DOHH2 (cell line): Measurements from ENCODE around the gene SLC4A1AP.

Source experiments
- CTCF ChIP-seq: fragments of 200-600 bp; sonication (generic); IDR thresholded peaks from one replicate; pipeline ENCODE4 v1.5.1; 2014; ENCODE audit warnings: antibody characterized with exemption, mild to moderate bottlenecking, low read depth, low read length; ENCODE audit not compliant: poor library complexity, severe bottlenecking
- EZH2phosphoT487 ChIP-seq: fragments of 200-600 bp; sonication (generic); IDR thresholded peaks from 2 replicates; pipeline ENCODE4 v1.6.1; 2017; ENCODE audit warnings: borderline replicate concordance, mild to moderate bottlenecking, antibody characterized with exemption, low read length, moderate library complexity, mixed read lengths

- TF ChIP-seq CTCF = no peak
- TF ChIP-seq EZH2phosphoT487 = no peak
Observed at GRCh38 chr2:27645197-27645596, 18.5 kb upstream of the SLC4A1AP start.
